NCI-H2196 treated with DMSO at 0.1 percent for 48 hours (cell line): Measurements from ENCODE around the gene VCAM1.

Experiments used
- DNase-seq: peaks from one replicate; lab custom pipeline; 2025; ENCODE audit not compliant: unreplicated experiment; lab: John Stamatoyannopoulos, UW

Gene VCAM1

DNA sequence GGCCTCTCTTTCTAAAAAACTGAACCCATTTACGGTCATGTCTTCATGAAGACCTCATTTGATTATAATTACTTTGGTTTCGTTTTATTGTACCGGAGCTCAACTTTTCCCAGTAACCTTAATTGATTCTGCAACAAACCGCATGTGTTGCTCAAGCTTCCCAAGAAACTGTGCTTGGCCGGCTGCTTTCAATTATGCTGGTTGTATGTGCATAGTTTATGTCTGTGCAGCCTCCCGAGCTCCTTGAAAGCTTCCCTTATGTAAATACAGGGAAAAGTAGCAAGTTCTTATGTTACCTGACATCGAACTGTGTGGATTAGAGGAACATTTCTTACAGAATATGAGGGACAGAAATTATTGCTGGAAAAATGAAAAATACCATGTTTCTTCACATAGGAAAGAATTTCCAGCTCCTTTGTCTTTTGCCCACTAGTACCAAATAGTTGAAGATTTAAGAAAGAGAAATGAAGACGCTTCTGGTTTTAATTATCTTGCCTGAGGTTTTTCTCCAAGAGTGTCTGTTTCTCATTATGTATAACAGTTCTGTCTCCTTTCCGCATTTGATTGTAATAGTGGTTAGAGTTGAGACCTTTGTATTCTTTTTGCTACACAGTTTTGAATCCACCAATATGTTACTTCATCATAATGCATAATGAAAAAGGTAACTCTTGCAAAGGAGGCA lies 2.1 kb downstream of the VCAM1 start:
- no peak for DNase-seq

DNA sequence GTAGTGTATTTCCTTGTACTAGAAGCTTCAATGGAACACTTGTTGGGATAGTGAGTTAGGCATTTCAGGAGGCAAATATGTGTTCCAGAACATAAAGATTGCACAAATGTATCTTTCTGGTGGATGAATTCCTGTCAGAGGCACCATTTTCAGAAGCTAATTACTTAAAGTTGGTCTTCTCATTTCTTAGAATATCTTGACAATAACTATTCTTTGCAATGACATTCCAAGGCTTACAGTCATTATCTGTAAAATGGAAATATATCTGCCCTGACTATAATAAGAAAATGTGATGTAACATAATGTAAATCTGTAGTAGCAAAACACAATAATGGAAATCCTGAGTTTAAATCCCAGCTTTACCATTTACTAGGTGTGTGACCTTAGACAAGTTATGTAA lies 2.7 kb downstream of the VCAM1 start:
- DNase-seq: no peak

DNA sequence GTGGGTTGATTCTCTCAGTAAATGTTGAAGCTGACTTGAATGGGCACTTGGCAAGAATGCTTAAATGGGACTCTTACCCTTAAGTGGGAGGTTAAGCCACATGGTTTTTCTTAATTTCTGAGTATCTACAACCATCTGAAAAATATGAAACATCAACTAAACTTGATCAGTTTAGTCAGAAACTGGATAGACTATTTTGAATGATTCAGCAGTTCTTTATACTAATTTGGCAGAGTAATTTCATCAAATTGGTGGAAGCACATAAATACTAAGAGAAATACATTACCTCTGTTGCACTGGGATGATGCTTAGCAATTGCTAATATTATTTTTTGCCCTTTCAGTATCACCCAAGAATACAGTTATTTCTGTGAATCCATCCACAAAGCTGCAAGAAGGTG lies 4.7 kb downstream of the VCAM1 start:
- no peak for DNase-seq

DNA sequence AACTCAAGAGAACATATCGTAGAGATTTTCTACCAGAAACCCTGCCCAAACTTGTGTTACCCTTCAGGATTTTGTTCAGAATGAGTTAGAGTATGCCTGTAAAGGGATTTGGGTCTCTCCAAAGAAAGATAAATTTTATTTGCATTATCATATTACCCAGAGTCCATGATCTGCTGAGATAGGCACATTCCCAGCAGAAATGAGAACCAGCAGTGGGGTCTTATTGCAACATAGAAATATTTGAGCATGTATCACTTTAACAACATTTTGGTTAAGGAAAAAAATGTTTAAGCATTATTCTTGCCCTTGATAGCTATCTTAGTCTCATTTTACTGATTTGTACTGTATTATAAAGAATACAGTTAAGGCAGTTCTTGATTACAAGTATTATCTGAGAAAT lies 10.6 kb downstream of the VCAM1 start:
- no peak for DNase-seq

DNA sequence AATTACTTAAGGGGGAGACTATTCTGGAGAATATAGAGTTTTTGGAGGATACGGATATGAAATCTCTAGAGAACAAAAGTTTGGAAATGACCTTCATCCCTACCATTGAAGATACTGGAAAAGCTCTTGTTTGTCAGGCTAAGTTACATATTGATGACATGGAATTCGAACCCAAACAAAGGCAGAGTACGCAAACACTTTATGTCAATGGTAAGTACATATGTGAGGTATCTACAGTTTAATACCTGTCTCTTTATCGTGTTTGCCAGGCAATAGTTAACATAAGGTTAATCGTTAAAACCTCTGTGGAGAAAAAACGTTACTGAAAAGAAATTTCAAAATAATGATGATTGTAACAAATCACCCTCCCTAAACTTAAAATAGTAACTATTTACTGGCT lies 11.8 kb downstream of the VCAM1 start:
- DNase-seq: no peak

DNA sequence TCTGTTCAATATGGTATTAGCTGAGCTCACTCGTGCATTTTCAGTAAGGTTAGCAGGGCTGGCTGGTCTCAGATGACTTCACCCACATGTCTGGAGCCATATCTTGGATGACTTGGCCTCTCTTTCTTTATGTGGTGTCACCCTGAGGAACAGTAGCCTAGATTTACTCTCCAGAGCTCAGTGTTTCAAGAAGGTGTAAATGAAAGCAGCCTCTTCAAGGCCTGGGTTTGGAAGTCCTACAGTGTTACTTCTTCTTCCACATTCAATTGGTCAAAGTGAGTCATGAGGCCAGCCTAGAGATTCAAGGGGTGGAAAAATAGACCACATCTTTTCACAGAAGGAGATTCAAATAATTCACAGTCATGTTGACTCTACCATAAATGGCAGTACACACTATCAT lies 12.2 kb downstream of the VCAM1 start:
- DNase-seq: no peak

DNA sequence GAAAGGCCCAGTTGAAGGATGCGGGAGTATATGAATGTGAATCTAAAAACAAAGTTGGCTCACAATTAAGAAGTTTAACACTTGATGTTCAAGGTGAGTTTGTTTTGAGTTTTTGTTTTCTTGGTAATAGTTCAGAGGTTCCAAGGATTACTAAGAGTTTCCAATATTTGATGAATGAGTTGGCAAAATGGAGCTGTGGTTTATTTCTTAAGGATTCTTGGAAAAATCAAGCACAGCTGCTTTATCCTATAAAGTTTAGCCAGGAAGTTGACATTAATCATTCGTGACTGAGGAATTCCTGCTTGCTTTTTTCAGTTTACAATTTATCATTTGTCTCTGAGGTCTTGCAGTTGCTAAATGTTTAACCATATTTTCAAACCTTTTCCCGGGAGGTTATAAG lies 15.1 kb downstream of the VCAM1 start:
- DNase-seq: no peak

DNA sequence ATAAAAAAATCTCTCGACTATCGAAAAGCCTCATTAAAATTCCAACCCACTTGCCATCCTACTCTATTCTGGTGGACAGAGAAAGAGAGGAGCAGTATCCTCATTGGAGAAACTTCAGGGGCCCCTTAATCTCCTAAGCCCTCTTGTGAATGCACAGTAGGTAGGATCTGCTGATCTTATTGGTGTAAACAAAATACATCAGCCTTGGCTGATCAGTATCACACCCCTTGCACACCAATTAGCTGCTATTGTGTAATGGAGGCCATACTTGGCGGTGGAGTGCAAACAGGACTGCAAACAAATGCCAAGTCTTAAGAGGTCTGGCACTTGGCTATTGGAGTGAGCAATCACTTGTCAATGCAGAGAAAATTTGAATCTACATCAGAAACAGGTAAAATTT lies 15.7 kb downstream of the VCAM1 start:
- no peak for DNase-seq

DNA sequence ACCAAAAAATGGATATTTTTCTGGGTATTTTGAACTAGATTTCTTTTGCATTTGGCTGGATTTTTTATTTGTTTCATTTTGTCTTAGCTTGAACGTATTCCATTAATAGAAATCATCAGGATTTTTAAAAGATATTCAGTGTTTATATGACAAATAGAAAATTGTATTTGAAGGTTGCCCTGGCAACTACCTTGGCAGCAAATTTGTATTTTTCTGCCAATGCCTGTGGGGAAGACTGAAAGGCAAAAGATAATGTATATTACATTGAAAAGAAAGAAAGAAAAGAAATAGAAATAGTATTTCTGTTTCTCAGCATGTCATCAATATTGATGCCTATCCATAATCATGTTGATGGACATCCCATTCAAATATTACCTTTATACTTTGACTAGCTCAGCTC lies 16.8 kb downstream of the VCAM1 start:
- no peak for DNase-seq

DNA sequence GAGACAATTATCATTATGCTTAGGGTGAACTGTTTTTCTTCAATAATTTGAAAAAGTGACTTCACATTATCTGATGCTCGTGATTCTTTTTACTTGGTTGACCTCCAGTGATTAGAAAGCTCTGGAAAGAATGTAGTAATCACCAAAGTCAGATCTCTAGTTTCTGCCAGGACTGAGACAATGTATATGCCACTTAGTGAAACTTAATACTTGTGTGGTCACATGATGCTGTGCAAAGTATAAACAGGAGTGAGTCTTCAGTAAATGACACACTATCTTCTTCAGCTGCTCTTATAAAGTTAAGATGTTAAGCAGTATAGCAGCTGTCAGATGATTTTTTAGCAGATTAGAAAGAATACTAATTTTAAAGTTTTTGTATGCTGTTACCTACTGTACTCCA lies 17.2 kb downstream of the VCAM1 start:
- DNase-seq: no peak

DNA sequence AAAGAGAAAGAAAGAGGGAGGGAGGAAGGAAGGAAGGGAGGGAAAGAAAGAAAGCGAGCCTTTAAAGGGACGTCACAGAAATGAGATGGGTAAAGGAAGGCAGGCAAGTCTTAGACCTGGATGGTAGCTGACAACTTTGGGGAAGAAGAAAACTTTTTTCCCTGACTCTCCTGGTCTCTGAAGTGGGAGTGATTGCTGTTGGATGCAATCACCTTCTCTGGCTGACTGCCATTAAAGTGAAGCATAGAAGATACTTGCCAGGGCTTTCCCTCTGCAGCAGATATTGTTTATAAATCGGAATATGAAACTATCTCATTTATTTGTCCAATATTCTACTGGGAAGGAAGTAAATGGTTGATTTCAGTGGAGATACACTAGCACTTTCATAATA lies 27.0 kb downstream of the VCAM1 start:
- no peak for DNase-seq

DNA sequence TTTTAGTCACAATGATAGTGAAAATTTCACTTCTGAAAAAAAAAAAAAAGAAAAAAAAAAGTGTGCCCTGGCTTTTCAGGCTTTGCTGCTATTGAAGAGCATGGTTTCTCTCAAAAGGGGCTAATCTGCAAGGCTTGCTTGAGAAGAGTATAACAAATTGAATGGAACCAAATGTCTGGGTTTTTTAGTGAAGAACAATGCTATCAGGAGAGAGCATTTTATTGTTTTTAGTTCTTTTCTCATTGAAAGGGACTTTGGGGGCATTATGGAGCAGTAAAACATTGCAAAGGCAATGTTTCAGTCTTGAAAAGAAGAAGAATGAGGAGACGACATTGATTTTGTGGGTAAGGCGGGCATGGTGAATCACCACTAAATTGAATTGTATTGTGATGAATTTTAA lies 28.2 kb downstream of the VCAM1 start:
- no peak for DNase-seq

DNA sequence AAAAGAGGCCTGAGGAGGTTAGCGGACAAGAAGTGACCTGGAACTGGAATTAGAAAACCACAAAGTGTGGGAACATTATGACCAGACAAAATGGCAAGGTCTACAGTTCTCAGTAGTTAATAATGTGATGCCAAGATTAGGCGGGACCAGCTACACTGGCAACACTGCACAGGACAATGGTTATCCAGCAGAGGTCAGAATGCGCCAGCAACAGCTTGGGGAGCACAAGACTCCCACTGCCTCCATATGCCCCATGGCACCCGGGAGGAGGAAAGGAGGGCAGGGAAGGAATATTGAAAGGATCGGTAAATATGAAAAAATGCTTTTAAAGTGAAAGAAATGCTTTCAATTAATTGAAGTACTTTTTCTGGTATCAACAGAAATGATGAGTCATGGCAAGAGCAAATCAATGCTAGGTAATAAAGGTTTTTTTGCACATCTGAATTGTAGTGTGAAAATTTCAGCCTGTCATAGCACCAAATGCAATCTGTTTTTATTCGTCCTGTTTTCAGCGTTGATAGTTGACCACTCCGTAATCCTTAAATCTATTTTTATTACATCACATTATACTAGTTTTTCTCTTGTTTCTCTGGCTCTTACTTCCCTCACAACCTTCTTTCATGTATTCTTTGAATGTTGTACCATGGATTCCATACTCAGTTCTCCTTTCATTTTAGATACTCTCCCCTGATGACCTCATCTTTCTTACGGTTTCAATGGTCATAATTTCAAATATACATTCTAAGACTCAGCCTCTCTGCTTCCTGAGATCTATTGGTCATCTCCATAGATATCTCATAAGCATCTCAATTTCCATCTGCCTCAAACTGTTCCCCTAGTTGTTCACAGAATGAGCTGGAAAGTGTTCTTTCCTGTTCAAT lies 30.7 kb downstream of the VCAM1 start:
- DNase-seq: no peak

DNA sequence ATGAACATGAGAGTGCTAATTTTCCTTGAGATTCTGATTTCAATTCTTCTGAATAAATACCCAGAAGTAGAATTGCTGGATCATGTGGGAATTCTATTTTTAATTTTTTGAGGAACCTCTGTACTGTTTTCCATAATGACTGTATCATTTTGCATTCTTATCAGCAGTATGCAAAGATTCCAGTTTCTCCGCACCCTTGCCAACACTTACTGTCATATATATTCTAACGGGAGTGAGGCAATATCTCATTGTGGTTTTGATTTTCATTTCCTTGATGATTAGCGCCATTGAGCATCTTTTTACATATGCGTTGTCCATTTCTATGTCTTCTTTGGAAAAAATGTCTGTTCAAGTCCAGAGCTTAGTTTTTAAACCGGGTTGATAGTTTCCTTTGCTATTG lies 33.2 kb downstream of the VCAM1 start:
- no peak for DNase-seq

DNA sequence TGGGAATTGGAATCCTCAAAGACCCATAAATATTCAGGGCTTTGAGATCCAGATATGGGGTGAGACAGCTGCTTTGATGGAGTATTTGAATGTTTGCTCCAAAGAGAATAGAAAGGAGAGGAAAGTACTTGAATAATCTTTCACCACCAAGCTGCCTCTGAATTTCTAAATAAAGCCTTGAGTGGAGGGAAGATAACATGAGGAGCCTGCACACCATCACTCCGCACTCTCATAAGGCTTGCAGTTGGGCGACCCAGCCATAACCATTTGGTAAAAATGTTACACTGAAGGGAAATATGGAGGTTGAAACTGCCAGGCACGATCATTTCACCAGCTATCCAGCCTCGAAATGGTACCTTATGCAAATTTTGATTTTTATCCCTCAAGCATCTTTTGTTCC lies 38.4 kb downstream of the VCAM1 start:
- DNase-seq: no peak

DNA sequence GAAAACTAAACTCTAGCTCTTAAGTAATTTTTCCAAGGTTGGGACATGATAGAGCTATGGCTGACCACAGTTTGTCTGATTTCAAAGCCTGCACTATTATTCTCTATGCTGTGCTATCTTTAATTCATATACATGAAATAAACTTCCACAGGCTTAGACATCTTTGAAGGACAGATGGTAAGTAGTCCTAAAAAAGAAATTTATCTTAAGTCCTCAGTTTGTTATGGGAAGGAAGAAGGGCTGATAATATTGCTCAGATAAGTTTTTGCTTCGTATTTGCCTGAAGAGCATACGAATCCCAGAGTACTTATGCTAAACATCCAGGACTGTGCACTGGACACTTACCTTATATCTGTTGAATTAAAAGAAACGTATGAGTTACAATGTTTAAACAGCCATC lies 39.6 kb downstream of the VCAM1 start:
- DNase-seq: no peak

DNA sequence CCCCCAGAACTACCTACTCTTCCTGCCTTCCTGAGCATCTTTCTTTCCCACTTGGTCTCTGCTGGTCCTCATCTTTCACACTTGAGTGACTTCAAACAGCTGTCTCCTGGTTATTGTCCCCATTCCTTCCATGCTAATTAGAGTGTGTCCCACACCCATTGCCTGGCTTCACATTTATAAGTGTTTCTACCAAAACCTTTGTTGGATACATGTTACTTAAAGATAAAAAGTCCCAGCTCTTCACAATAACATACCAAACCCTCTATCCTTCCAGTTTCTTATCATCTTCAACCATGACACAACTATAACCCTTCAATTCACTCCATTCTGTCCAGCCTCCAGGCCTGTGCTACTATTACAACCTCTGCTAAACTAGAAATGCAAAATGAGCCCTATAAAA lies 41.0 kb downstream of the VCAM1 start:
- no peak for DNase-seq

DNA sequence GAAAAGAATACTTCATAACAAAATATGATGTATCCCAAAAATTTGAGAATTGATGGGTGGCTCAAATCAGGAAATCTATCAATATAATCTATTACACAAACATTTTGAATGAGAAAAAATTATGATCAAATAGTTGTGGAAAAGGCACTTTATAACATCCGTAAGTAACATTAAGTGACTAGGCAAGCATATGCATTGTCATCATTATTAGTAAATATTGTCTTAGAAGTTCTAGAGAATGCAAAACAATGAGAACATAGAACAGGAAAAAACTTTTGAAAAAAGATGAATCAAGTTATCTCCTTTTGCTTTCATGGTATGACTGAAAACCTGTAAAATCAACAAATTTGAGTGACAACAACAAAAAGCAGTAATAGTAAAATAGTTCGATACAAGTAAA lies 42.9 kb downstream of the VCAM1 start:
- no peak for DNase-seq

DNA sequence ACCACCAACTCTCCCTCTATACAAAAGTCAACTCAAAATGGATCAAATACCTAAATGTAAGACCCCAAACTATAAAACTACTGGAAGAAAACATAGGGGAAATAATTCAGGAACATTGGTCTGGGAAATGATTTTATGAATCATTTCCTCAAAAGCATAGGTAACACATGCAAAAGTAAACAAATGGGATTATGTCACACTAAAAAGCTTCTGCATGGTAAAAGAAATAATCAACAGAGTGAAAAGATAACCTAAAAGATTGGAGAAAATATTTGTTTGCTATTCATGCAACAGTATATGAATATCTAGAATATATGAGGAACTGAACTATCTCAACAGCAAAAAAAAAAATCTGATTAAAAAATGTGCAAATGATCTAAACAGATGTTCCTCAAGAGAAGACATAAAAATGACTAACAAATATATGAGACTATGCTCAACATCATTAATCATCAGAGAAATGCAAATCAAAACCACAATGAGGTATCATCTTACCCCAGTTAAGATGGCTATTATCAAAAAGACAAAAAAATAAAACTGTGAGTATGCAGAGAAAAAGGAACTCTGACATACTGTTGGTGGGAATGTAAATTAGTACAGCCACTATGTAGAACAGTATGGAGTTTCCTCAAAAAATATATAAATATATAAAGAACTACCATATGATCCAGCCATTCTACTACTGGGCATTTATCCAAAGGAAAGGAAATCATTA lies 47.8 kb downstream of the VCAM1 start:
- no peak for DNase-seq

DNA sequence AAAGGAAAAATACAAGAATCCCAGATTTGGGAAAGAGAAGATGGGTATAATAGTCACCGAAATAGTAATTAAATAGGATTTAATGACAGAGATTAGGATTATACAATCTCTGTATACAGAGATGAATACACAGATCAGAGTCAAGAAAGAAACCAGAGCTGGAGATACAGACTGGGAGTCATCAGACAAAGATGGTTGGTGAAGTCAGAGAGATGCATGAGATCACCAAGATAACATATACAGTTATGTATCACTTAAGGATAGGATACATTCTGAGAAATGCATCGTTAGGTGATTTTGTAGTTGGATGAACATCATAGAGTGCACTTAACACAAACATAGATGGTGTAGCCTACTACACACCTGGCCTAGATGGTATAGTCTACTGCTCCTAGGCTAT lies 49.8 kb downstream of the VCAM1 start:
- DNase-seq: no peak

DNA sequence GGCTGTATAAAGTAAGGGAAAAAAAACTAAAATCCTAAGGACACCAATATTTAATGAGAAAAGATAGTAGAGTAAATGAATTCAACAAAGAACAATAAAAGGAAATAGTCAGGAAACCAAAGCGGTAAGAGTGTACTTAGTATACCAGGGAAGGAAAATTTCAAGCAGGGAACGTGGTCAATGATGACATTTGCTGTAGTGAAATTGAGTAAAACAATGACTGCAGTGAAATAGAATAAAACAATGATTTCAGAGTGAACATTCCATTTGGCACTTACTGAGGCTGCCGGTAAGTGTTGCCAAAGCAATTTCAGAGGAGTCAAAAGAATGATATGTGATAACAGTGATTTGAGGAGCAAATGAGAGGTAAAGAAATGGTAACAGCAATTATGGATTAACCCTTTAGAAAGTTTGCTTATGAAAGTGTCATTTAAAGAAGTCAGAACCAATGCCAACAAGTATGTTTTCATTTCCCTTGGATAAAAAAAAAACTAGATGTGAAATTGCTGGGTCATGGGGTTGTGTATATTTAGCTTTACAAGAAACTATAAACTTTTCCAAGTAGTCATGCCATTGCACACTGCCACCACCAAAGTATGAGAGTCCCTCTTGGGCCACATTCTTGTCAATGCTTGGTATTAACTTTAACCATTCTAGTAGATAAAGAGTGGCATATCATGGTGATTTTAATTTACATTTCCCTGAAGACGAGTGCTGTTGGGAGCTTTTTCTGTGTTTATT lies 50.5 kb downstream of the VCAM1 start:
- DNase-seq: no peak
